Heart right ventricle (tissue), 16 donors: ENCODE data around the gene GREB1. TPM values are rescaled to one million over a fixed set of nuclear protein-coding genes. Genes with fewer than 3 reads are reported as not detected.

ENCODE experiments used
- ATAC-seq, 8 donors: fragments of 200-7000 bp; cut with Tn5 transposase; one replicate each; pipeline ENCODE4 v1.9.1; 2020; ENCODE audit warnings: mild to moderate bottlenecking in 8 of 8, moderate library complexity in 8 of 8, moderate number of reproducible peaks in 1 of 8
- DNase-seq, 2 donors: peaks; one replicate each; pipeline ENCODE4 v3.0.0-alpha.2; 2020
- H3K27ac ChIP-seq, 10 donors: fragments of 200-600 bp; sonication (generic) in 2 of 10; one replicate each; pipeline versions ENCODE4 v1.5.0 to v1.8.0; 2020 to 2022; ENCODE audit warnings: mild to moderate bottlenecking in 3 of 10
- H3K27me3 ChIP-seq, 7 donors: fragments of 200-600 bp; one replicate each; pipeline ENCODE4 v1.8.0; 2021 to 2022; ENCODE audit warnings: mild to moderate bottlenecking in 2 of 7
- H3K36me3 ChIP-seq, 9 donors: fragments of 200-600 bp; sonication (generic) in 1 of 9; one replicate each; pipeline versions ENCODE4 v1.5.0 to v1.8.0; 2020 to 2022; ENCODE audit warnings: mild to moderate bottlenecking in 2 of 9
- H3K4me1 ChIP-seq, 9 donors: fragments of 200-600 bp; sonication (generic) in 1 of 9; one replicate each; pipeline versions ENCODE4 v1.5.0 to v1.8.0; 2020 to 2022; ENCODE audit warnings: mild to moderate bottlenecking in 4 of 9
- H3K4me3 ChIP-seq, 10 donors: fragments of 200-600 bp; sonication (generic) in 2 of 10; one replicate each; pipeline versions ENCODE4 v1.5.0 to v1.8.0; 2020 to 2022; ENCODE audit warnings: mild to moderate bottlenecking in 7 of 10, moderate library complexity in 2 of 10
- H3K9me3 ChIP-seq, 11 donors: fragments of 200-600 bp in 10 of 11; sonication (generic) in 2 of 11; one replicate each; pipeline versions ENCODE4 v1.5.0 to v1.8.0; 2013 to 2022; ENCODE audit warnings: mild to moderate bottlenecking in 2 of 11, control low read depth in 1 of 11, moderate library complexity in 1 of 11
- WGBS, 2 donors: extraction: QIAGEN DNeasy Blood & Tissue Kit; methylation state at CpG; one replicate each; pipeline ENCODE4 v1.1.7; 2013; ENCODE audit warnings: inconsistent platforms in 1 of 2; 5-methylcytosine and 5-hydroxymethylcytosine counted together
- intact Hi-C, 10 donors: fragments of 100-400 bp; cut with DNase I; formaldehyde crosslinking; loops; one replicate each; pipeline versions ENCODE4 v1.11.1 to v1.14.2; 2022
- polyA plus RNA-seq, 2 donors: library from polyadenylated mRNA; stranded (reverse); fragments of 200-250 nt; gene quantifications; one replicate each; pipeline ENCODE4 v1.2.3, GENCODE V29; 2013
- total RNA-seq, 10 donors: library from RNA; stranded (reverse); fragmentation: NEBNext Ultra II Directional in 3 of 10; extraction: Animal tissue kit (Norgen Biotek cat#: 25700) in 3 of 10; gene quantifications; one replicate each; pipeline versions ENCODE4 v1.2.1 to v1.2.4, GENCODE V29; 2021 to 2023
- TF ChIP-seq, protein P1 (sequence below), 9 donors: fragments of 200-600 bp; sonication (generic) in 2 of 9; IDR thresholded peaks; one replicate each; pipeline versions ENCODE4 v1.5.0 to v1.8.0; 2021 to 2022; ENCODE audit warnings: antibody characterized with exemption in 9 of 9, mild to moderate bottlenecking in 5 of 9, moderate library complexity in 1 of 9
- donor health status: Arrhythmogenic right ventricular cardiomyopathy.
- donor health status: ischemic (EF 13 %, LVEDD 7.1; RV severe dilation, severe dysfunction).
- donor health status: healthy with polysubstance abuse.
- donor health status: DM: no; HTN: yes; CAD: no.
- donor health status: DM: no; HTN: no; CAD: no.
- donor health status: ischemic (EF 25% LVEDD 6.9; RV normal size, moderate dysfunction).
- donor health status: ischemic (EF 25% LVEDD 5.7; RV mildly dilated, moderate dysfunction).
- donor health status: healthy.
- donor health status: DM: yes; HTN: yes; CAD: no.
- donor health status: Ischemic cardiomyopathy.
- donor health status: ischemic (EF 35%, LVEDD 5.7; RV mildly dilated, moderate dysfunction).
- donor health status: nonischemic (EF 11% LVEDD 7.7; RV severe dilation, severe dysfunction).
- donor health status: DM: yes; HTN: yes; CAD: no.
- donor health status: PGD.
- donor health status: ischemic (EF 29% LVEDD 5.4; RV normal size, mild dysfunction).
- donor health status: nonischemic (EF 23%, LVEDD 6.1; RV moderate dilation, normal function).

The GREB1 gene
- total and polyA plus RNA-seq, 12 donors = 1.2 to 15.6 (median 7.8) TPM

DNA sequence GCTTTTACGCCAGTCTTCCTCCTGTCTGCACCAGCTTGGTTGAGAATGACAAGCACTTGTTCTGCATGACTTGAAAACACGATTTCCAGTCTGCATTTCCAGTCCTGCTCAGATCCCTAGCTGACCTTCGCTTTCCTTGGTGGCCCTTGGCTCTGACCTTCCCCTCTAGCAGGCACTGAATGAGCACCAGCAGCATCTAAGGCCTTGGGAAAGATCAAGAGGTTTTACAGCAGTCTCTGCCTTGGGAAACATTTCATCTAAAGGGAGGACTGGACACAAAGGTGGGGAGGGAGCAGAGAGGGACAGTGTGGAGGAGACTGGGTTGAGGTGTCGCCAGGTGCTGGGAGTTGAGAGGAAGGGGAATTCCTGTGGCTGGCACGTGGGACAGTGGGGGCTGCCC is 105.7 kb downstream of the GREB1 start:
- Histone ChIP-seq H3K36me3 (peaks cover 0 to 49% (median 0%) of the 10 kb centered on the region in 9 donors), H3K27ac (no peak overlapping the region), H3K27me3 (no peaks in the 10 kb centered on the region), H3K4me3 (no peak overlapping the region), H3K9me3 (no peaks in the 10 kb centered on the region), H3K4me1 (no peaks in the 10 kb centered on the region)
- WGBS, 2 donors = 70 to 87% methylated on average over 5 of the region's 5 CpGs
- no peak for ATAC-seq
- TF ChIP-seq, protein P1, sequence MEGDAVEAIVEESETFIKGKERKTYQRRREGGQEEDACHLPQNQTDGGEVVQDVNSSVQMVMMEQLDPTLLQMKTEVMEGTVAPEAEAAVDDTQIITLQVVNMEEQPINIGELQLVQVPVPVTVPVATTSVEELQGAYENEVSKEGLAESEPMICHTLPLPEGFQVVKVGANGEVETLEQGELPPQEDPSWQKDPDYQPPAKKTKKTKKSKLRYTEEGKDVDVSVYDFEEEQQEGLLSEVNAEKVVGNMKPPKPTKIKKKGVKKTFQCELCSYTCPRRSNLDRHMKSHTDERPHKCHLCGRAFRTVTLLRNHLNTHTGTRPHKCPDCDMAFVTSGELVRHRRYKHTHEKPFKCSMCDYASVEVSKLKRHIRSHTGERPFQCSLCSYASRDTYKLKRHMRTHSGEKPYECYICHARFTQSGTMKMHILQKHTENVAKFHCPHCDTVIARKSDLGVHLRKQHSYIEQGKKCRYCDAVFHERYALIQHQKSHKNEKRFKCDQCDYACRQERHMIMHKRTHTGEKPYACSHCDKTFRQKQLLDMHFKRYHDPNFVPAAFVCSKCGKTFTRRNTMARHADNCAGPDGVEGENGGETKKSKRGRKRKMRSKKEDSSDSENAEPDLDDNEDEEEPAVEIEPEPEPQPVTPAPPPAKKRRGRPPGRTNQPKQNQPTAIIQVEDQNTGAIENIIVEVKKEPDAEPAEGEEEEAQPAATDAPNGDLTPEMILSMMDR (IDR thresholded peaks at IDR 0.05) = no peak
- no peak for DNase-seq
- intact Hi-C loops = no loop called here

DNA sequence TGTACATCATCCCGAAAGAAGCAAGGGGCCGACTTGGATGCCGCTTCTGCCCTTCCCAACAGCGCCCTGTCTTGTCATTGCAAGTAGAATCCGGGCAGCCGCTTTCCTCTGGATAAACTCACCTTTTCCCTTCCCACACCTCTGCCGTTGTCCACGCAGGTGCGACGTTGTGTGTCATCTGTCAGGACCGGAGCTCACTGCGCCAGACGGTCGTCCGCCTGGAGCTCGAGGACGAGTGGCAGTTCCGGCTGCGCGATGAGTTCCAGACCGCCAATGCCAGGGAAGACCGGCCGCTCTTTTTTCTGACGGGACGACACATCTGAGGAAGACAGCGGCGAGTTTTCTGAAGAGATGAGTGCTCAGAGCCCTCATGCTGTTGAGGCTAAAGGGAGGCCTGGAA is 106.3 kb downstream of the GREB1 start:
- ATAC-seq (no peak), DNase-seq (no peak)
- 96% methylated on average over 27 of the region's 27 CpGs for WGBS, 2 donors
- no peaks in the 10 kb centered on the region for H3K27me3 ChIP-seq
- intact Hi-C loops = no loop called here
- TF ChIP-seq, protein P1 (IDR thresholded peaks at IDR 0.05) = no peak
- H3K27ac ChIP-seq = no peak overlapping the region
- no peak overlapping the region for H3K4me3 ChIP-seq
- H3K9me3 ChIP-seq = no peaks in the 10 kb centered on the region
- no peaks in the 10 kb centered on the region for H3K4me1 ChIP-seq
- peaks cover 0 to 43% (median 0%) of the 10 kb centered on the region in 9 donors for H3K36me3 ChIP-seq

DNA sequence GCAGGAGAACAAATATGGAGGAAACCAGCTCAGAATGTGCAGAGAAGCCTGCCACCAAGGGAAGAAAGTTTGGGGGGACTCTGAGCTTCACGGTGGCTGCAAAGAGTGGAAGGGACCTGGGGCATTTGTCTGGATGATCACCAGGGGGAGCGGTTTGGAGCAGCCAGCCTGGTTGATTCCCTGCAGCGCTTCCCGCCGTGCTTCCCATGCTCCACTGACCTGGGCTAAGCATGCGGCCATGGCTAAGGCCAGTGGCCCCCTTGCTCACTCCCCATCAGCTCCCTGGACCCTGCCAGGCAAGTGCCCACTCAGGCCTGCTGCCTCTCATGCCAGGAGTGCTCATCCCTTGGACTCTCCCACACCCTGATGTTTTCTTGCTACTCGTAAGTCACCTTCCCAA is 109.1 kb downstream of the GREB1 start:
- H3K4me1 ChIP-seq = no peaks in the 10 kb centered on the region
- 83 to 87% methylated on average over 7 of the region's 7 CpGs for WGBS, 2 donors
- no peaks in the 10 kb centered on the region for H3K27me3 ChIP-seq
- TF ChIP-seq, protein P1 (IDR thresholded peaks at IDR 0.05) = no peak
- DNase-seq (no peak), ATAC-seq (no peak)
- H3K4me3 ChIP-seq = no peak overlapping the region
- H3K9me3 ChIP-seq = no peaks in the 10 kb centered on the region
- H3K36me3 ChIP-seq = peaks cover 0 to 31% (median 0%) of the 10 kb centered on the region in 9 donors
- H3K27ac ChIP-seq = no peak overlapping the region
- intact Hi-C loops = no loop called here

DNA sequence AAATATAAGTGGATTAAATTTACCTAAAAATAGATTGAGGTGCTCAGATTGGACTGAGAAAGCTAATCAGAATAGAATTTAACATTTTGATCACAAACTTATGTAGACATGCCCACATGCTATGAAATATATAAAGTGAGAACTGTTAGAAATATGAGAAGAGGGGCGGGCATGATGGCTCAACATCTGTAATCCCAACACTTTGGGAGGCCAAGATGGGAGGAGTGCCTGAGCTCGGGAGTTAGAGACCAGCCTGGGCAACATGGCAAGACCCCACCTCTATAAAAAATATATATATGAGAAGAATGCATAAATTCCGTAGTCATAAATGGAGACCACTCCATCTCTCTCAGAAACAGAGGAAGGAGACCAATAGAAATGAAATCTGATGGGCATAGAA is 110.4 kb downstream of the GREB1 start:
- H3K27me3 ChIP-seq = peaks cover 0 to 2% (median 0%) of the 10 kb centered on the region in 7 donors
- no peak overlapping the region for H3K4me3 ChIP-seq
- intact Hi-C loops = no loop called here
- H3K9me3 ChIP-seq = no peaks in the 10 kb centered on the region
- peaks cover 0 to 20% (median 0%) of the 10 kb centered on the region in 9 donors for H3K36me3 ChIP-seq
- WGBS, 2 donors = 88 to 92% methylated on average over 3 of the region's 3 CpGs
- TF ChIP-seq, protein P1 (IDR thresholded peaks at IDR 0.05) = no peak
- H3K27ac ChIP-seq = no peak overlapping the region
- ATAC-seq (no peak), DNase-seq (no peak)
- no peaks in the 10 kb centered on the region for H3K4me1 ChIP-seq
